GM19324 (cell line): ENCODE measurements around the gene CCDC169.

Source experiments
- ATAC-seq: cut with Tn5 transposase; IDR thresholded peaks from one replicate; pipeline ENCODE4 v1.9.1; 2021; ENCODE audit warnings: mild to moderate bottlenecking, moderate library complexity; ENCODE audit not compliant: unreplicated experiment, low FRiP score

CCDC169 gene

GRCh38 chr13:36248700-36249099, 48.9 kb downstream of the CCDC169 start:
- no peak for ATAC-seq

- no peak for ATAC-seq
Observed at GRCh38 chr13:36244990-36245389, 52.6 kb downstream of the CCDC169 start.

GRCh38 chr13:36244073-36244472, 53.5 kb downstream of the CCDC169 start:
- ATAC-seq = no peak

GRCh38 chr13:36242761-36243160, 54.9 kb downstream of the CCDC169 start:
- no peak for ATAC-seq

GRCh38 chr13:36231236-36231635, 66.4 kb downstream of the CCDC169 start:
- no peak for ATAC-seq

- no peak for ATAC-seq
Observed at GRCh38 chr13:36224730-36225129, 72.9 kb downstream of the CCDC169 start.

GRCh38 chr13:36219883-36220282, 77.7 kb downstream of the CCDC169 start:
- no peak for ATAC-seq

- no peak for ATAC-seq
Observed at GRCh38 chr13:36217456-36217855, 80.2 kb downstream of the CCDC169 start.

GRCh38 chr13:36214163-36214921, 83.3 kb downstream of the CCDC169 start, which contains the start of gene SOHLH2:
Gene SOHLH2 (minus strand): TSS chr13:36214556. CDS start chr13:36214526, 30 bp downstream.
- ATAC-seq = no peak

- no peak for ATAC-seq
Observed at GRCh38 chr13:36212789-36213188, 84.8 kb downstream of the CCDC169 start.

GRCh38 chr13:36211567-36211966, 86.0 kb downstream of the CCDC169 start:
- no peak for ATAC-seq

GRCh38 chr13:36210738-36211137, 86.9 kb downstream of the CCDC169 start:
- ATAC-seq = no peak

GRCh38 chr13:36207672-36208071, 89.9 kb downstream of the CCDC169 start:
- ATAC-seq = no peak

- ATAC-seq = no peak
Observed at GRCh38 chr13:36193151-36193855, 104.3 kb downstream of the CCDC169 start.

GRCh38 chr13:36192166-36192565, 105.4 kb downstream of the CCDC169 start:
- ATAC-seq = no peak

GRCh38 chr13:36190771-36191170, 106.8 kb downstream of the CCDC169 start:
- no peak for ATAC-seq

GRCh38 chr13:36188441-36188840, 109.2 kb downstream of the CCDC169 start:
- no peak for ATAC-seq

GRCh38 chr13:36183901-36184300, 113.7 kb downstream of the CCDC169 start:
- no peak for ATAC-seq
